ENCODE data around the gene NLRP1. TPM values are rescaled to one million over a fixed set of nuclear protein-coding genes. Genes with fewer than 3 reads are reported as not detected.

Gene NLRP1
- total RNA-seq, 1 donor, result 55.4 TPM

DNA sequence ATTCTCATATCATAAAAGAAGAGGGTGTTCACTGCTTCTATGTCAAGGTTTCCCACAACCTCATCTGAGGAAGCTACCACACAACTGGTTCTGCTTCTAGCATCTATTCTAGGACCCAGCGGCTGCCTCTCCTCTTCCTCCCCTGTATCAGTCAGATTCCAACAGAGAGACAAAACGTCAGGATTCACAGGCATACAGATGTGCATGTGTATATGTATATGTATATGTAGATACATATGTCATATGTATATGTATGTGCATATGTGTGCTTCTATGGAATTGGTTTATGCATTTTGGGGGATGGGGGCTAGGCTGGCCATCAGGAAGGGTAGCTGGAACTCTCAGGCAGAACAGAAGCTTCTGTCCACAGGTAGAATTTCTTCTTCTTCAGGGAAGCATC, 37.4 kb upstream of the NLRP1 start:
- no peak overlapping the region for H3K4me3 ChIP-seq (ENCODE audit: low read depth, low read length)
- TF ChIP-seq, protein P1, sequence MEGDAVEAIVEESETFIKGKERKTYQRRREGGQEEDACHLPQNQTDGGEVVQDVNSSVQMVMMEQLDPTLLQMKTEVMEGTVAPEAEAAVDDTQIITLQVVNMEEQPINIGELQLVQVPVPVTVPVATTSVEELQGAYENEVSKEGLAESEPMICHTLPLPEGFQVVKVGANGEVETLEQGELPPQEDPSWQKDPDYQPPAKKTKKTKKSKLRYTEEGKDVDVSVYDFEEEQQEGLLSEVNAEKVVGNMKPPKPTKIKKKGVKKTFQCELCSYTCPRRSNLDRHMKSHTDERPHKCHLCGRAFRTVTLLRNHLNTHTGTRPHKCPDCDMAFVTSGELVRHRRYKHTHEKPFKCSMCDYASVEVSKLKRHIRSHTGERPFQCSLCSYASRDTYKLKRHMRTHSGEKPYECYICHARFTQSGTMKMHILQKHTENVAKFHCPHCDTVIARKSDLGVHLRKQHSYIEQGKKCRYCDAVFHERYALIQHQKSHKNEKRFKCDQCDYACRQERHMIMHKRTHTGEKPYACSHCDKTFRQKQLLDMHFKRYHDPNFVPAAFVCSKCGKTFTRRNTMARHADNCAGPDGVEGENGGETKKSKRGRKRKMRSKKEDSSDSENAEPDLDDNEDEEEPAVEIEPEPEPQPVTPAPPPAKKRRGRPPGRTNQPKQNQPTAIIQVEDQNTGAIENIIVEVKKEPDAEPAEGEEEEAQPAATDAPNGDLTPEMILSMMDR (IDR thresholded peaks at IDR 0.05; ENCODE audit: insufficient read depth, low read length), result no peak
- DNase-seq (ENCODE audit: low read depth), result no peak

DNA sequence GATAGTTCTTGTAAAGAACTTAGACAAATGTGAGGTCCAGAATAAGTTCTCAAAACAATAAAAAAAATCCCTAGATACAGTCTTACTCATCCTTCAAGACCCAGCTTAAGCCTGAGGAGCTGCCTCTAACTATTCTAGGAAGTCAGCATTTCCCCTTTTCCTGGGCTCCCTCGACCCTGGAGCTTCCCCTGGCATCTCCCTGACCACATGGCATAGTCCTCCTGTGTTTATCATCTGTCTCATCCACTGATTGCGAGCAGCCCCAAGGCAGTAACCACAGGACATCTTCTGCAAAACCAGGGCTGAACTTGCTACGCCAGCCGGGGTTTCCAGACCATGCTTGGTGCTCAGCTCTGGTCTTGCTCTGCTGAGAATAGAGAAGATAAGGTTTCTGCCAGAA, 36.7 kb upstream of the NLRP1 start:
- no peak overlapping the region for H3K4me3 ChIP-seq (ENCODE audit: low read depth, low read length)
- DNase-seq (ENCODE audit: low read depth), result no peak
- TF ChIP-seq, protein P1 (IDR thresholded peaks at IDR 0.05; ENCODE audit: insufficient read depth, low read length), result no peak

DNA sequence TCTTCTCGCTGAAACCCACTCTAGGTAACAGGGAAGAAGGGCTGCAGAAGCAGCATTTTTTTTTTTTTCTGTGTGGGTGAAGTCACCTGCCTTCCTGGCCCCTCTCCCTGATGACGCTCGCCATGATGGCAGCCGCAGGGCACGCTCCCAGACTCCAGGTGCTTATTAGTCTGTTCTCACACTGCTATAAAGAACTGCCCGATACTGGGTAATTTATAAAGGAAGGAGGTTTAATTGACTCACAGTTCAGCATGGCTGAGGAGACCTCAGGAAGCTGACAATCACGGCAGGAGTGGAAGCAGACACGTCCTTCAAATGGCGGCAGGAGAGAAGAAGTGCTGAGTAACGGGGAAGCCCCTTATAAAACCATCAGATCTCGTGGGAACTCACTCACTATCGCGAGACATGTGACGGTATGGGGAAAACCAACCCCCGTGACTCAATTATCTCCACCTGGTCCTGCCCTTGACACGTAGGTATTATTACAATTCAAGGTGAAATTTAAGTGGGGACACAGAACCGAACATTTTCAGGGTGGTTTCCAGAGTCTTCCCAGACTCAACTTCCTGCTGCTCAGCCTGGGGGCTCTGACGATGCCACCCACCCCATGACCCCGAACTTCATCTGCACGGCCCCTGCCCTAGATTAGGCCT, 34.9 kb upstream of the NLRP1 start:
- TF ChIP-seq, protein P1 (IDR thresholded peaks at IDR 0.05; ENCODE audit: insufficient read depth, low read length), result no peak

DNA sequence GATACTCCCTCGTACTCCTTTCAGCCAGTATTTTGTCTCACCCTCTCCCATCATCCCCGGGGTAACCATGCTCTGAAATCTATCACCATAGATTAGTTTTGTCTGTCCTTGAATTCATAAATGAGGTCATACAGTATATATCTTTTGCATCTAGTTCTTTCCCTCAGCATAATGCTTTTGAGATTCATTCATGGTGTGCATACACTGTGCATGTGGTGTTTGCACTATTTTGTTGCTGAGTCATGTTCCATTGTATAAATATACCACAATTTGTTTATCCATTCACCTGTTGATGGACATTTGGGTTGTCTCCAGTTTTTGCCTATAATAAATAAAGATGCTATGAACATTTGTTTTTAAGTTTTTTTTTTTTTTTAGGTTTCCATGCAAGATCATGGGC, 34.2 kb upstream of the NLRP1 start:
- TF ChIP-seq, protein P1 (IDR thresholded peaks at IDR 0.05; ENCODE audit: insufficient read depth, low read length), result no peak

More for the DNA sequence above, 34.9 kb upstream of the NLRP1 start:
- DNase-seq (ENCODE audit: low read depth), result no peak
- H3K4me3 ChIP-seq (ENCODE audit: low read depth, low read length), result no peak overlapping the region

DNA sequence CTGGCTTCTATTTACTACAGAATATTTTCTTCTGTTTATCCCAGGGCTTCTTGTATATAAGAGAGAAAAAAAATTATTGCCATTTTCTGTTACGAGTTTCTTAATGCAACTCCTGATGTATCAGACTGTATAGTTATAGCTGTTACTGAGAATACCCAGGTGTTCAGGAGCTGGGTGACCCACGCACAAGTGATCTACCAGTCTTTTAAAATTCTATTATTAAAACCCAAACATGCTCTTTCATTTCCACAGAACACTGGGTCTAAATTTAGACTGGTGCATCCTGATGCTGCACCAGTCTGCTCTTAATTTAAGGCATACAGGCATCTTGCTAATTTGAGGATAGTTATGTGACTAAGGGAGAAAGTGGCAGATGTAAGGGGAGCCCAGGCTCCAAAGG, 31.2 kb upstream of the NLRP1 start:
- H3K4me3 ChIP-seq (ENCODE audit: low read depth, low read length), result no peak overlapping the region
- DNase-seq (ENCODE audit: low read depth), result no peak
- TF ChIP-seq, protein P1 (IDR thresholded peaks at IDR 0.05; ENCODE audit: insufficient read depth, low read length), result no peak

More for the DNA sequence above, 34.2 kb upstream of the NLRP1 start:
- no peak for DNase-seq (ENCODE audit: low read depth)
- no peak overlapping the region for H3K4me3 ChIP-seq (ENCODE audit: low read depth, low read length)

DNA sequence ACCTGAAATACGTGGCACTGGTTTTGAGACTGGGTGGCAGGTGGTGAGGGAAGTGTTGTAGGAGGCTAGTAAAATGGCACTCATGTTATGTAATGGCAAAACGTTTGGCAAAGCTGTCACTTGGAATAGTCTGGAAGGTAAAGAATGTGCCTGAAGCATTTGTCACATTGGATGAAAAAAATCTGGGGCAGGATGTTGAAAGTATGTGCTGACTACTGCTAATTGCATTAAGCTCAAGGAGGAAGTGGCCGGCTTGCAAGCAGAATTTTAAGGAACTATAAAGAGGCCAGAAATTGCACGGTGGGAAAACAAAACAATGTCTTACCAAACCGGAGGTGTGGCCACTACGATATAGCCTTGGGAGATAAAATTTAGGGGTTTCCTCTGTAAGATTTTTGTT, 26.6 kb upstream of the NLRP1 start:
- no peak for DNase-seq (ENCODE audit: low read depth)

More for the DNA sequence above, 26.6 kb upstream of the NLRP1 start:
- H3K4me3 ChIP-seq (ENCODE audit: low read depth, low read length), result no peak overlapping the region
- TF ChIP-seq, protein P1 (IDR thresholded peaks at IDR 0.05; ENCODE audit: insufficient read depth, low read length), result no peak

Data from fibroblast of the aortic adventitia (primary cell).